Thyroid gland (tissue), 4 donors: Measurements from ENCODE around the gene EIF1.

Experiments used
- POLR2A ChIP-seq, 2 donors: fragments of 450-650 bp; IDR thresholded peaks; one replicate each; pipeline ENCODE4 v1.6.1; 2017; ENCODE audit warnings: antibody characterized with exemption in 2 of 2, mild to moderate bottlenecking in 2 of 2, moderate library complexity in 1 of 2
- TF ChIP-seq, protein P1 (sequence below), 6 experiments: fragments of 200-600 bp in 3 of 6; fragments of 450-650 bp in 3 of 6; sonication (generic) in 3 of 6; IDR thresholded peaks; one replicate each; pipeline ENCODE4 v1.5.1; 2016 to 2019; ENCODE audit warnings: antibody characterized with exemption in 6 of 6, mild to moderate bottlenecking in 2 of 6, inconsistent platforms in 1 of 6, moderate library complexity in 1 of 6

DNA sequence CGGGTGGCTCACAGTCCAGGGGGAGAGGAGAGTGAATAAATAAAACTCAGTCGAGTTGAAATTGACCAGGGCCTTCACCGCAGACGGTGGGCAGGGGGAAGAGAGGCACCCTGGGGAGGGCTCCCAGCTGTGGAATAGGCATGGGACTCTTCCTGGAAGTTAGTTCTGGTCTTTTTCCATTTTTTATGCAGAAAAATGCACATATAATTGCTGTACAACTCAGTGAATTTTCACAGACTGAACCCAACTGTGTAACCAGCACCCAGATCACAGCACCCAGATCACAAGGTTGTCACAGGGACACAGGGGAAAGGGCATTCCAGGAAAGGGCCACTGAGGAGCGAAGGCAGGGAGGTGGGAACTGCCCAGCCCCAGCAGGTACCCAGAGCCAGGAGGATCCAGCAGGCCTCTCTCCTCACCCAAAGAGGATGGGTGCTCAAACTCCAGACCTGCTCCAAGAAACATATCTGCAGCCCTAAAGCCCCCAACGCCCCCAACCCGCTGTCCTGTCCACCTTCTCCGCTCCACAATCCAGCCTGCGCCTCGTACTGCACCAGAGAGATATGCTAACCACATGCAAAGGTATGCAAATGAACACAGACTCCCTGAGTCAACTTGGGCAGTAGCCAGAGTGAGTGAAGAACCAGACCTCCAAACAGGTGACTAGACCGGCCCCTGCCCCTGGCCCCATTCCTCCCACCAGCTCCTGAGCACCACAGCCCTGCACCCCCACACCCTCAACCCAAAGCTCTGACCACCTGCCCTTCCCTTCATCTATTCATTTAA is 29.1 kb upstream of the EIF1 start:
- TF ChIP-seq, protein P1, sequence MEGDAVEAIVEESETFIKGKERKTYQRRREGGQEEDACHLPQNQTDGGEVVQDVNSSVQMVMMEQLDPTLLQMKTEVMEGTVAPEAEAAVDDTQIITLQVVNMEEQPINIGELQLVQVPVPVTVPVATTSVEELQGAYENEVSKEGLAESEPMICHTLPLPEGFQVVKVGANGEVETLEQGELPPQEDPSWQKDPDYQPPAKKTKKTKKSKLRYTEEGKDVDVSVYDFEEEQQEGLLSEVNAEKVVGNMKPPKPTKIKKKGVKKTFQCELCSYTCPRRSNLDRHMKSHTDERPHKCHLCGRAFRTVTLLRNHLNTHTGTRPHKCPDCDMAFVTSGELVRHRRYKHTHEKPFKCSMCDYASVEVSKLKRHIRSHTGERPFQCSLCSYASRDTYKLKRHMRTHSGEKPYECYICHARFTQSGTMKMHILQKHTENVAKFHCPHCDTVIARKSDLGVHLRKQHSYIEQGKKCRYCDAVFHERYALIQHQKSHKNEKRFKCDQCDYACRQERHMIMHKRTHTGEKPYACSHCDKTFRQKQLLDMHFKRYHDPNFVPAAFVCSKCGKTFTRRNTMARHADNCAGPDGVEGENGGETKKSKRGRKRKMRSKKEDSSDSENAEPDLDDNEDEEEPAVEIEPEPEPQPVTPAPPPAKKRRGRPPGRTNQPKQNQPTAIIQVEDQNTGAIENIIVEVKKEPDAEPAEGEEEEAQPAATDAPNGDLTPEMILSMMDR (IDR thresholded peaks at IDR 0.05), result no peak
- no peak for TF ChIP-seq POLR2A (IDR thresholded peaks at IDR 0.05)
